D721Med (cell line): Measurements from ENCODE around the gene KCNH1.

Experiments used
- DNase-seq: peaks from one replicate; pipeline ENCODE4 v3.0.0; 2011; ENCODE audit warnings: low spot score; ENCODE audit not compliant: insufficient read length
- FAIRE-seq: peaks from 2 replicates; lab custom pipeline; 2011; peaks lifted over from hg19 to GRCh38; lab: Jason Lieb, UNC
- TF ChIP-seq, protein P1 (sequence below): IDR thresholded peaks from 2 replicates; pipeline ENCODE4 v1.5.1; 2012; ENCODE audit warnings: mild to moderate bottlenecking, control low read depth; ENCODE audit not compliant: insufficient read depth; ENCODE audit errors: missing control alignments

The KCNH1 gene

DNA sequence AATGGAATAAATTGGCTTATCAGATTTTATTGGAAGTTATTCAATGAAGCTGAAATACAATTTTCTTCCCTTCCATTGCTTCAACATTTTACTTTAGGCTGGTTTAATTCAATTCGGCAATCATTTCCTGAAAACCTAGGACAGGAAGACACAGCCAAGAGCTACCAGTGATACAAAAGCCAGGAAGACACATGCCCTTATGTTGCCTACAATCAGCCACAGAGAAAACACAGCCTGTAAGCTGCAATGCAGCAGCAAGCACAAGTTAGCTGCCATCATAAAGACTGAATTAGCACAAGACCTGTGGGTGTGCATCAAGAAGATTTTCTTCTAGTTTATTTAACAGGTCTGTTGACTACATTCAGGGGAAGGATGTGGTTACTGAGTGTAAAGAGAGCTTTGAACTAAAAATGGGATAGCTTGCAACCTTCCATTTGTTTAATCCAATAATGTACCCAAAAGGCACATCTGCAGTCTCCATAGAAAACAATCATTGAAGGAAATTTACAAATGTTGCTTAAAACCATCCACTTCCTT is 193.8 kb downstream of the KCNH1 start:
- TF ChIP-seq, protein P1, sequence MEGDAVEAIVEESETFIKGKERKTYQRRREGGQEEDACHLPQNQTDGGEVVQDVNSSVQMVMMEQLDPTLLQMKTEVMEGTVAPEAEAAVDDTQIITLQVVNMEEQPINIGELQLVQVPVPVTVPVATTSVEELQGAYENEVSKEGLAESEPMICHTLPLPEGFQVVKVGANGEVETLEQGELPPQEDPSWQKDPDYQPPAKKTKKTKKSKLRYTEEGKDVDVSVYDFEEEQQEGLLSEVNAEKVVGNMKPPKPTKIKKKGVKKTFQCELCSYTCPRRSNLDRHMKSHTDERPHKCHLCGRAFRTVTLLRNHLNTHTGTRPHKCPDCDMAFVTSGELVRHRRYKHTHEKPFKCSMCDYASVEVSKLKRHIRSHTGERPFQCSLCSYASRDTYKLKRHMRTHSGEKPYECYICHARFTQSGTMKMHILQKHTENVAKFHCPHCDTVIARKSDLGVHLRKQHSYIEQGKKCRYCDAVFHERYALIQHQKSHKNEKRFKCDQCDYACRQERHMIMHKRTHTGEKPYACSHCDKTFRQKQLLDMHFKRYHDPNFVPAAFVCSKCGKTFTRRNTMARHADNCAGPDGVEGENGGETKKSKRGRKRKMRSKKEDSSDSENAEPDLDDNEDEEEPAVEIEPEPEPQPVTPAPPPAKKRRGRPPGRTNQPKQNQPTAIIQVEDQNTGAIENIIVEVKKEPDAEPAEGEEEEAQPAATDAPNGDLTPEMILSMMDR, result no peak
- FAIRE-seq (peak; percentile 60), DNase-seq (no peak)

DNA sequence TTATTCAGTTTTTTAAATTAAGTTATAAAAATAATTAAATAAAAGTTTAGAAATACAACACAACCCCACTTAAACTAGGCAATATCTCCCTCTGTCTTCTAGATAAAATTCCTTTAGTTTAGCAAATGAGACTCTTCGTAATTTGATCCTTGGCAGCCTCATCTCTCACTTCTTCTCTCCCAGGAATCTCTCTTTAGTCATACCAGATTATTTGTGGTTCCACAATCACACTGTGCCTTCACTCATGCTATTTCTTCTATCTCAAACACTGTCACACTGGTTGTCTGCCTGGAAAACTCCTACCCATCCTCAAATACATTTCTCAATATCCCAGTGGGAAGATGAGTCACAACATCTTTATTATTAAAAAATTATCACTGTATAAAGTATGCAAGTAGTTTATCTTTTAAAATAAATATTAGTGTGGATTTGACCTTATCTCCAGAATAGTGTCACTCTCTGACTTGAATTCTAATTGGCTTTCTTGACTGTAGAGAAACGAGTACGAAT is 195.5 kb downstream of the KCNH1 start:
- TF ChIP-seq, protein P1, result no peak
- DNase-seq, result no peak
- no peak for FAIRE-seq

DNA sequence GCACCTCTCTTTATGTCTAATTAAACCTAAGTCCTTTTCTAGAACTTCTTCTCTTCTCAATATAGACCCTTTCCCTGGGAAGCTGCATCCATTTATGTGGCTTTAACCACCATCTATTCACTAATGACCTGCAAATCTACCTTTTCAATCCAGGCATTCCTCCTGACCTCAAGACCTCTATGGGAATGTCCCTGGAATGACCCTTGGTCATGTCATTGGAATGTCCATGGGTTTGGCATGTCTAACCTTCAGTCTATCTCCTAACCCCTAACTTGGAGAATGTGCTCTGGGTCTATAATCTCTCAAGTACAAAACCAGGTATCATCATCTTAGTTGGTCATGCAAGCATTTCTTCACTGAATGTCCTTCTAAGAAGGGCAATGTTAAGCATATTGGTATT is 196.1 kb downstream of the KCNH1 start:
- TF ChIP-seq, protein P1, result no peak
- FAIRE-seq (no peak), DNase-seq (no peak)

DNA sequence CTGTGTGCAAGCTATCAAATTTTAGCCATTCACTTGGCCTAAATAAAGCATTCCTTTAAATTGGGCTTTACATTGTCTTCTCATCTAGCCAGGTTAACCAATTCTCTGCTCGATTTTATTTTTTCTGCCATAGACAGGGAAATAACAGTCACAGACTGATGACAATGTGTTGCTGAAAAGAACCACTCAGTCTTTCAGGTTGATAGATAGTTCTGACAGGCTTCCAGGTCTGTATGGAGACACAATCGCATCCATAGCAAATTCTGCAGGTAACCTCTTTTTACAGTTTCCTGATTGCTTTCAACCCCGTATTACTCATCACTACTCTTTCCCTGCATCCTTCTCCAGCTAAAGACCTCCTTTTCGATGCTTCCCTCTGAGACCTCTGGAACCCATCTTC is 198.0 kb downstream of the KCNH1 start:
- peak; percentile 81 for FAIRE-seq
- DNase-seq, result no peak
- TF ChIP-seq, protein P1, result no peak

DNA sequence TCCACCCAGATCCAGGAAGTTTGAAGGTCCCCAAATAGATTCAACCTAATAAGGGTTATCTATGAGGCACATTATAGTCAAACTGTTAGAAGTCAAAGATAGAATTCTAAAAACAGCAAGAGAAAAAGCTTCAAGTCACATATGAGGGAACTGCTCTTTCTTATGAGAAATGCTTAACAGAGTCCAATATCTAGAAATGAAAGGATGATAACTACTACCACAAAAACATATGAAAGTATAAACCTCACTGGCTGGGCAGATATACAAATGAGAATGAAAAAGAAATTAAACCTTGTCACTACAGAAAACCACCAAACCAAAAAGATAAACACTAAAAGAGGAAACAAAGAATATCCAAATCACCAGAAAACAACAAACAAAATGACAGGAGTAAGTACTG is 201.8 kb downstream of the KCNH1 start:
- DNase-seq, result no peak
- TF ChIP-seq, protein P1, result no peak
- no peak for FAIRE-seq

DNA sequence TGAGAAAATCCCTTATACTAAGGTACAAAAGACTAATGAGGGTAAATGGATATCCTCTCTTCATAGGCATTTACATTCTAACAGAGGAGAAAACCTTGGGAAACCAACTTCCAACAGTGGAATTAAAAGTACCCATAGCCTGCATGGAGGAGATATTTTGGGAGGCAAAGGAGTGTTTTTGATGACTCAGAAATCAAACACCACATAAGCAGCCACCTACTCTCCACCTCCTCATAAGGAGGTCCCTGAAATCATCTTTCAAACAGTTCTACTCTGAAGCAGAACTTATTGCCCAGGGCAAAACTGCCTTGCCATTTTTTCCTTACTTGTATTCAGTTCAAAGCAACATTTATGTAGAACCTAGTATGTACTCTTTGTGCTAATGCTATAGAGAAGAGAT is 211.3 kb downstream of the KCNH1 start:
- DNase-seq (no peak), FAIRE-seq (no peak)
- TF ChIP-seq, protein P1, result no peak
